RKO (cell line): Measurements from ENCODE around the gene GPR33.
A peak's percentile ranks its signal among the peaks of the same experiment; 100 is the strongest.
"Not testable (repeated sequence)": the region's sequence is repeated elsewhere in the genome, so short reads cannot be mapped to it uniquely, and the experiment has no call there.

Source experiments
- DNase-seq: peaks from one replicate; pipeline ENCODE4 v3.0.0-alpha.2; 2016; ENCODE audit warnings: low spot score

The GPR33 gene

GRCh38 chr14:31461545-31461944 is 26.3 kb downstream of the GPR33 start:
- no peak for DNase-seq

GRCh38 chr14:31457665-31458659 is 29.9 kb downstream of the GPR33 start:
- DNase-seq: no peak

DNA sequence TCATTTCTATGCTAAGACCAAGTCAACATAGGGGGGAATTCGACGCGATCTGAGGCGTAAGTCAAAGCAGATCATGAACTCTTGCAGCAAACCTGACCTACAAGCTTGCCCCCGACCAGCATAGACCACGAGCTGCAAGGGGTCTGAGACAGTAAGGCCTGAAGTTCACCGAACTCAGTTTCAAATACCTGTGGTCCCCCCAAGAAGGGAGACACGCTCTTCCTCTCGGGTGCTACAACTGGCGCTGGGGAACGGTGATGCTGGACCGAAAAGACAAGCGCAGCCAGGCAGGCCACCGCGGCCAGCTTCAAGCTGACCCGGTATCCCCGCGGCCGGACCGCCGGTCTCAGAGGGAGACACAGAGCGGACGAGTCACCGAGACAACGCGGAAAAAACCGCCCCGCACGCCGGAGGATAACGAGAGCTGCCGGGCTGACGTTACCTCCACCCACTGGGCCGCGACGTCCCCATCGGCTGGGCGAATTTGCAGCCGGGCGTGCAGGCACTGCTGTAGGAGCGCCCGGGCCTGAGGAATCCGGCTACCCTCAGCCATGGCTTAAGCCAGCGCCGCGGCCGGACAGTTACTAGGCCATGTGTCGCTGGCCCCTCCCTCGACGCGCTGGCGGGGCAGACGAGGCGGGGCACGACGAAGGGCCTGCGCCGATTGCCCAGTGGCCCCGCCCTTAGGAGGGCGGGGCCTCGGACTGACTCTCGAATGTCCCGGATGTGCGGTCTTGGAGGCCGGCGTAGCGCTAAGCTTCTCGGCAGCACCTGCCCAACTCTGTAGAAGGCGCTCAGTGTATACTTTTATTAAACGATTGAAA is 30.8 kb downstream of the GPR33 start, which contains the start of gene DTD2:
DTD2 (minus strand) TSS at position 666 of the 824 bp plus-strand sequence; CDS start at position 553, 113 bp downstream.
- DNase-seq: peak; percentile 95

GRCh38 chr14:31449971-31450610 is 37.7 kb downstream of the GPR33 start:
- peak; percentile 71 for DNase-seq

GRCh38 chr14:31449136-31449535 is 38.7 kb downstream of the GPR33 start:
- DNase-seq: no peak

- DNase-seq: no peak
These were observed 42.1 kb downstream of the GPR33 start for GRCh38 chr14:31445703-31446102.

GRCh38 chr14:31442284-31442683 is 45.6 kb downstream of the GPR33 start:
- DNase-seq: no peak

GRCh38 chr14:31441273-31442111 is 46.3 kb downstream of the GPR33 start:
- no peak for DNase-seq

- DNase-seq: no peak
These were observed 47.6 kb downstream of the GPR33 start for GRCh38 chr14:31440280-31440679.

GRCh38 chr14:31439561-31439960 is 48.3 kb downstream of the GPR33 start:
- DNase-seq: no peak

DNA sequence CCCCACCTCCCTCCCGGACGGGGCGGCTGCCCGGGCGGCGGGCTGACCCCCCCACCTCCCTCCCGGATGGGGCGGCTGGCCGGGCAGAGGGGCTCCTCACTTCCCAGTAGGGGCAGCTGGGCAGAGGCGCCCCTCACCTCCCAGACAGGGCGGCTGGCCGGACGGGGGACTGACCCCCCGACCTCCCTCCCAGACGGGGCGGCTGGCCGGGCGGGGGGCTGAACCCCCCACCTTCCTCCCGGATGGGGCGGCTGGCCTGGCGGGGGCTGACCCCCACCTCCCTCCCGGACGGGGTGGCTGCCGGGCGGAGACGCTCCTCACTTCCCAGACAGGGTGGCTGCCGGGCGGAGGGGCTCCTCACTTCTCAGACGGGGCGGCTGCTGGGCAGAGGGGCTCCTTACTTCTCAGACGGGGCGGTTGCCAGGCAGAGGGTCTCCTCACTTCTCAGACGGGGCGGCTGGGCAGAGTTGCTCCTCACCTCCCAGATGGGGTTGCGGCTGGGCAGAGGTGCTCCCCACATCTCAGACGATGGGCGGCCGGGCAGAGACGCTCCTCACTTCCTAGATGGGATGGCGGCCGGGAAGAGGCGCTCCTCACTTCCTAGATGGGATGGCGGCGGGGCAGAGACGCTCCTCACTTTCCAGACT is 50.7 kb downstream of the GPR33 start:
- not testable (repeated sequence) for DNase-seq

GRCh38 chr14:31435276-31435675 is 52.6 kb downstream of the GPR33 start:
- no peak for DNase-seq
